Esophagus squamous epithelium (tissue), 5 donors: ENCODE results near the gene KANSL1. TPM values are rescaled to one million over a fixed set of nuclear protein-coding genes. Genes with fewer than 3 reads are reported as not detected.

ENCODE experiments used
- DNase-seq: peaks from one replicate; lab custom pipeline; 2025; lab: John Stamatoyannopoulos, UW
- H3K27ac ChIP-seq, 4 donors: fragments of 200-600 bp; sonication (generic); one replicate each; pipeline ENCODE4 v1.5.1; 2016 to 2019; ENCODE audit warnings: mild to moderate bottlenecking in 1 of 4
- H3K27me3 ChIP-seq, 4 donors: fragments of 200-600 bp; sonication (generic); 1 replicate in 3 of 4; 2 replicates in 1 of 4; pipeline versions ENCODE4 v1.5.1 to v1.6.0; 2017 to 2021; ENCODE audit warnings: antibody characterized with exemption in 1 of 4
- H3K36me3 ChIP-seq, 3 donors: fragments of 200-600 bp; sonication (generic); one replicate each; pipeline ENCODE4 v1.5.1; 2016 to 2019
- H3K4me1 ChIP-seq, 3 donors: fragments of 200-600 bp; sonication (generic); one replicate each; pipeline ENCODE4 v1.5.1; 2017 to 2019
- H3K4me3 ChIP-seq, 4 donors: fragments of 200-600 bp; sonication (generic); 1 replicate in 3 of 4; 2 replicates in 1 of 4; pipeline ENCODE4 v1.5.1; 2016 to 2019; ENCODE audit warnings: mild to moderate bottlenecking in 2 of 4, moderate library complexity in 1 of 4
- H3K9me3 ChIP-seq, 3 donors: fragments of 200-600 bp; sonication (generic); one replicate each; pipeline ENCODE4 v1.5.1; 2016 to 2019
- POLR2A ChIP-seq, 4 donors: fragments of 450-650 bp; IDR thresholded peaks; one replicate each; pipeline ENCODE4 v1.6.1; 2017; ENCODE audit warnings: antibody characterized with exemption in 4 of 4, mild to moderate bottlenecking in 4 of 4, moderate library complexity in 3 of 4
- WGBS, 2 donors: methylation state at CpG; one replicate each; pipeline ENCODE4 v1.1.5; 2018; 5-methylcytosine and 5-hydroxymethylcytosine counted together
- intact Hi-C: fragments of 100-400 bp; cut with DNase I; formaldehyde crosslinking; loops from one replicate; pipeline ENCODE4 v1.15.0; 2022
- total RNA-seq, 4 donors: library from RNA; depleted of rRNA; stranded (reverse); fragments of >200 nt; gene quantifications; one replicate each; pipeline ENCODE4 v1.1.0, GENCODE V29; 2016
- TF ChIP-seq, protein P1 (sequence below), 6 experiments: fragments of 450-650 bp in 4 of 6; fragments of 200-600 bp in 2 of 6; sonication (generic) in 2 of 6; IDR thresholded peaks; one replicate each; pipeline ENCODE4 v1.5.1; 2016 to 2019; ENCODE audit warnings: antibody characterized with exemption in 6 of 6, mild to moderate bottlenecking in 4 of 6, moderate library complexity in 4 of 6
- donor health status: DM: yes; HTN: yes; CAD: no.

The KANSL1 gene
- total RNA-seq, 4 donors from 2014 or later: 31.0 to 79.0 (median 51.8) TPM

DNA sequence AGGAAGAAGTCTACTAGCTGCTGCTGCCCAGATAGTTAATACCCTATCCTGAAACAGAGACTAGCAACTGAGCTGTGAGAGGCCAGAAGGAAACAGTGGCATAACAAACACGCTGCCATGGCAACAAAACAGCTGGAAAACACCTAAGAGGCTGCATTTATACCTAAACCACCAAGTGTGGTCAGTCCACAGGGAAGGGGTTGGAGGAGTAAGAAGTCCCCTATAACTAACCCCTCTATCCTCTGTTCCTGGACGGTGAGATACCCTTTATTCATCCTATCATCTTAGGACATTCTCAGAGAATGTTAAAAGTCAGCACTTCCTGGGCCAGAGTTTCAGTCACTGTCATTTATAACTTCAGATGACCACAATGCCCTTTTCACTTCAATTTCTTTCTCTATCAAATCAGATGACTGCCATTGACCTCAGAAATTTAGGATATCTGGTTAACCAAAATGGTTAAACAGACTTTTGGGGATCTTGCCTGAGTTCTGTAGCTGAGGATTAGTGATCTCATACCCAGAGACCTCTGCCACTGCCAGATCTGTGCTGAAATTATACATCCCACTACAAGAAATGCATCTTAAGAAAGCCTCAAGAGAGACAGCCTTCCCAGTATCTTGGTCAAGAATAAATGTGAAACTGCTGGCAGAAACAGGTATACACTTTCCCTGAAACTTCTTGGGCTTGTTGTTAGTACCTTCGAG is 158.0 kb downstream of the KANSL1 start:
- H3K9me3 ChIP-seq: no peaks in the 10 kb centered on the region
- H3K36me3 ChIP-seq: peaks cover 19 to 100% (median 81%) of the 10 kb centered on the region in 3 donors
- TF ChIP-seq, protein P1, sequence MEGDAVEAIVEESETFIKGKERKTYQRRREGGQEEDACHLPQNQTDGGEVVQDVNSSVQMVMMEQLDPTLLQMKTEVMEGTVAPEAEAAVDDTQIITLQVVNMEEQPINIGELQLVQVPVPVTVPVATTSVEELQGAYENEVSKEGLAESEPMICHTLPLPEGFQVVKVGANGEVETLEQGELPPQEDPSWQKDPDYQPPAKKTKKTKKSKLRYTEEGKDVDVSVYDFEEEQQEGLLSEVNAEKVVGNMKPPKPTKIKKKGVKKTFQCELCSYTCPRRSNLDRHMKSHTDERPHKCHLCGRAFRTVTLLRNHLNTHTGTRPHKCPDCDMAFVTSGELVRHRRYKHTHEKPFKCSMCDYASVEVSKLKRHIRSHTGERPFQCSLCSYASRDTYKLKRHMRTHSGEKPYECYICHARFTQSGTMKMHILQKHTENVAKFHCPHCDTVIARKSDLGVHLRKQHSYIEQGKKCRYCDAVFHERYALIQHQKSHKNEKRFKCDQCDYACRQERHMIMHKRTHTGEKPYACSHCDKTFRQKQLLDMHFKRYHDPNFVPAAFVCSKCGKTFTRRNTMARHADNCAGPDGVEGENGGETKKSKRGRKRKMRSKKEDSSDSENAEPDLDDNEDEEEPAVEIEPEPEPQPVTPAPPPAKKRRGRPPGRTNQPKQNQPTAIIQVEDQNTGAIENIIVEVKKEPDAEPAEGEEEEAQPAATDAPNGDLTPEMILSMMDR (IDR thresholded peaks at IDR 0.05): no peak
- no peak for TF ChIP-seq POLR2A (IDR thresholded peaks at IDR 0.05)
- no peaks in the 10 kb centered on the region for H3K27me3 ChIP-seq
- DNase-seq: no peak
- peaks cover 0 to 4% (median 0%) of the 10 kb centered on the region in 3 donors for H3K4me1 ChIP-seq
- no peak overlapping the region for H3K27ac ChIP-seq
- intact Hi-C loops: no loop called here
- 82 to 83% methylated on average over 3 of the region's 3 CpGs for WGBS, 2 donors
- no peak overlapping the region for H3K4me3 ChIP-seq

DNA sequence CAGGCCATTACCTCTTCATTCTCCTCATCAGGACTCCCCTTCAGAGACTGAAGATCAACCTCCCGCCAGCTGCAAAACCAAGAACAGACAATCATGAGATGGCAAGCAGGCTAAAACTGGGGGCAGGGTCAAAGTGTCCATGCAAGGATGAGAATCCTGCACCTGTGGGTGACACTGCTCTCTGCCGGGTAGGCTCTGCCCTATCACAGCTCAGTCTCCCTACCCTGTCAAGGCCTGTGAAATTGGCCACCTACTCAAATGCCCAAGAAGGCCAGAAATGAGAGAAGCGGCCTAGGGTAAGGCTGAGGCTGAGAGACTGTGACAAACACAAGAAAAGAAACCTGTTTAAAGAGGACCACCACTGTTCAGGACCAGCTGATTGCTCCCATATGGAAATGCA is 159.8 kb downstream of the KANSL1 start:
- Histone ChIP-seq H3K27me3 (no peaks in the 10 kb centered on the region), H3K4me1 (peaks cover 0 to 5% (median 0%) of the 10 kb centered on the region in 3 donors), H3K4me3 (no peak overlapping the region), H3K27ac (no peak overlapping the region), H3K36me3 (peaks cover 7 to 100% (median 72%) of the 10 kb centered on the region in 3 donors), H3K9me3 (no peaks in the 10 kb centered on the region)
- intact Hi-C loops: no loop called here
- no peak for DNase-seq
- TF ChIP-seq, protein P1 (IDR thresholded peaks at IDR 0.05): no peak
- no peak for TF ChIP-seq POLR2A (IDR thresholded peaks at IDR 0.05)
- WGBS, 2 donors: 83 to 100% methylated on average over 2 of the region's 3 CpGs

DNA sequence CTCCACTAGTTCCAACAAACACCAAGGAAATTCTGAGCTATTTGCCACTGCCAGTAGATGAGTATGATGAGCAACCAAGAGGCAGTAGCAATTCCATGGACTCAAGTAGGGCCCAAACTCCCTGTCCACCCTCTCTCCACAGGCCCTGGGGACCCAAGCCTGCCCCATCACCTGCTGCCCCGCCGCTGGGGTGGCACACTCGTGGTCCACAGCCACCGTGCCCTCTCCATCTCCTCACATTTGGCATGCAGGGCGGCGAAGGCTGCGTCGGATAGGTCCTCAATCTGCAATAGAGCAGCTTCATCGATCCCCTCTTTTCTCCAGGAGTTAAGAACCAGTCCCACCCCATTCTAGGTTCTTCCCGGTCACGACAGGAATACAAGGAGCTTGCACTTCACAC is 160.3 kb downstream of the KANSL1 start:
- Histone ChIP-seq H3K9me3 (no peaks in the 10 kb centered on the region), H3K4me1 (peaks cover 0 to 6% (median 0%) of the 10 kb centered on the region in 3 donors), H3K36me3 (peaks cover 5 to 100% (median 69%) of the 10 kb centered on the region in 3 donors), H3K27me3 (no peaks in the 10 kb centered on the region), H3K27ac (no peak overlapping the region), H3K4me3 (no peak overlapping the region)
- TF ChIP-seq POLR2A (IDR thresholded peaks at IDR 0.05): no peak
- TF ChIP-seq, protein P1 (IDR thresholded peaks at IDR 0.05): no peak
- WGBS, 2 donors: 93 to 100% methylated on average over 6 to 9 of the region's 11 CpGs
- intact Hi-C loops: no loop called here
- no peak for DNase-seq

DNA sequence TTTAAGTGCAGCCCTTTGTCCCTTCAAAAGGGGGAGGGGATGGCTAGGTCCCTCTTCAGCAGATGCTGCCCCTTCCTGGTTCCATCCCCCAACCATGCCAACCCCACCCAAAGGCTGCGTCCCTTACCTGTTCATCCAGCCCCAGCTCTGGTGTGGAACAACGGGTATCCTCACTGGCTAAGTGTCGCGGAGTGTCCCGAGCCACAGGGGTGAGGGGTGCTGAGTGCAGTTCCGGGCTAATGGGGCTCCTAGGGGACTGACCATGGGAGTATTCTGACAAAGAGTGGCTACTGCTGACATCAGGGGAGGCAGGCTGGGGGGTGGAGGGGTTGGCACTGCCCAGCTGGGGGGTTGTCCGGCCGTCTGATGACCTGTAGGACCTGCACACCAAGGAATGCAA is 161.3 kb downstream of the KANSL1 start:
- 78 to 92% methylated on average over 4 to 6 of the region's 8 CpGs for WGBS, 2 donors
- DNase-seq: no peak

DNA sequence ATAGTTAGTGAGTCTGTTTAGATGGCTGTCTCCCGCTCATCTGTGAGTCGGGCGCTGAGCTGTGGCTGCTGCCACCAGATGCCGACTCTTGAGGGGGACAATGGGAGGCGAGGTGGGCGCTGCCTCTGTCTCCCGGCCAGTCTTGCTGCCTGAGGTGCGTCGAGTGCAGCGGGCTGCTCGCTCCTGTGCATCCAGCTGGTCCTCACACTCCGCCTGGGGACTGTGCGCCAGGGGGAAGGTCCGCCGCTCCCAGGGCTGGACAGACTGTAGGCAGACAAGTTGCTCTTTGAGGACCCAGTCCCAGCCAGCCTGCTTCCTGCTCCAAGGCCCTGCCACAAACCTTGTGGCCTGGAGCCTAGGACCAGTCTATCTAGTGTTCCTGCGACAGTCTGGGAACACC is 161.8 kb downstream of the KANSL1 start:
- Histone ChIP-seq H3K4me1 (peaks cover 0 to 13% (median 0%) of the 10 kb centered on the region in 3 donors), H3K27ac (no peak overlapping the region), H3K9me3 (no peaks in the 10 kb centered on the region), H3K4me3 (no peak overlapping the region), H3K27me3 (no peaks in the 10 kb centered on the region), H3K36me3 (peaks cover 11 to 100% (median 58%) of the 10 kb centered on the region in 3 donors)
- TF ChIP-seq, protein P1 (IDR thresholded peaks at IDR 0.05): no peak
- TF ChIP-seq POLR2A (IDR thresholded peaks at IDR 0.05): no peak
- 91 to 95% methylated on average over 6 to 8 of the region's 16 CpGs for WGBS, 2 donors
- DNase-seq: no peak
- intact Hi-C loops: no loop called here

More for the DNA sequence above, 161.3 kb downstream of the KANSL1 start:
- Histone ChIP-seq H3K4me3 (no peak overlapping the region), H3K4me1 (peaks cover 0 to 13% (median 0%) of the 10 kb centered on the region in 3 donors), H3K27me3 (no peaks in the 10 kb centered on the region), H3K9me3 (no peaks in the 10 kb centered on the region), H3K36me3 (peaks cover 9 to 100% (median 59%) of the 10 kb centered on the region in 3 donors), H3K27ac (no peak overlapping the region)
- no peak for TF ChIP-seq POLR2A (IDR thresholded peaks at IDR 0.05)
- TF ChIP-seq, protein P1 (IDR thresholded peaks at IDR 0.05): no peak
- intact Hi-C loops: no loop called here
